Smooth muscle cell (in vitro differentiated cells): ENCODE data around the gene ZNF624. TPM values are rescaled to one million over a fixed set of nuclear protein-coding genes. Genes with fewer than 3 reads are reported as not detected.

Source experiments
- DNase-seq: peaks from one replicate; lab custom pipeline; 2025; ENCODE audit not compliant: unreplicated experiment; lab: John Stamatoyannopoulos, UW
- H2AFZ ChIP-seq: fragments of 200-600 bp; sonication (generic); 2 replicates; pipeline ENCODE4 v1.6.0; 2016; ENCODE audit warnings: antibody characterized with exemption, low read depth, mild to moderate bottlenecking
- H3F3A ChIP-seq: fragments of 200-600 bp; sonication (generic); 2 replicates; pipeline ENCODE4 v1.6.0; 2017; ENCODE audit warnings: antibody characterized with exemption, low read depth
- H3K27ac ChIP-seq: fragments of 200-600 bp; sonication (generic); 2 replicates; pipeline ENCODE4 v1.5.1; 2016; ENCODE audit warnings: low read depth, mild to moderate bottlenecking
- H3K27me3 ChIP-seq: fragments of 200-600 bp; sonication (generic); 2 replicates; pipeline ENCODE4 v1.6.1; 2016; ENCODE audit warnings: low read depth, mild to moderate bottlenecking
- H3K36me3 ChIP-seq: fragments of 200-600 bp; sonication (generic); 2 replicates; pipeline ENCODE4 v1.5.1; 2016; ENCODE audit warnings: low read depth
- H3K4me1 ChIP-seq: fragments of 200-600 bp; sonication (generic); 2 replicates; pipeline ENCODE4 v1.5.1; 2016; ENCODE audit warnings: low read depth
- H3K4me2 ChIP-seq: fragments of 200-600 bp; sonication (generic); 2 replicates; pipeline ENCODE4 v1.6.0; 2016; ENCODE audit warnings: mild to moderate bottlenecking
- H3K4me3 ChIP-seq: fragments of 200-600 bp; sonication (generic); 2 replicates; pipeline ENCODE4 v1.5.1; 2016; ENCODE audit warnings: mild to moderate bottlenecking
- H3K79me2 ChIP-seq: fragments of 200-600 bp; sonication (generic); 2 replicates; pipeline ENCODE4 v1.6.0; 2016; ENCODE audit warnings: low read depth, mild to moderate bottlenecking
- H3K9ac ChIP-seq: fragments of 200-600 bp; sonication (generic); 2 replicates; pipeline ENCODE4 v1.6.0; 2016; ENCODE audit warnings: low read depth
- H3K9me3 ChIP-seq: fragments of 200-600 bp; sonication (generic); replicated peaks from 2 replicates; pipeline ENCODE4 v1.5.1; 2016; ENCODE audit warnings: low read depth
- H4K20me1 ChIP-seq: fragments of 200-600 bp; sonication (generic); 2 replicates; pipeline ENCODE4 v1.6.0; 2016; ENCODE audit warnings: low read depth
- CTCF ChIP-seq: fragments of 200-600 bp; sonication (generic); IDR thresholded peaks from 2 replicates; pipeline ENCODE4 v1.5.1; 2017; ENCODE audit warnings: borderline replicate concordance, mild to moderate bottlenecking, antibody characterized with exemption; ENCODE audit not compliant: insufficient read depth, poor library complexity, severe bottlenecking
- WGBS: methylation state at CpG from one replicate; pipeline ENCODE4 v1.1.7; 2016; ENCODE audit warnings: low lambda C conversion rate; 5-methylcytosine and 5-hydroxymethylcytosine counted together
- polyA plus RNA-seq: library from polyadenylated mRNA; unstranded; fragments of >200 nt; fragmentation: Nextera tagmentation; extraction: Ambion mirVana; gene quantifications from 2 replicates; pipeline ENCODE4 v1.2.1, GENCODE V29; 2016
- total RNA-seq: library from RNA; depleted of rRNA; stranded (reverse); fragments of >200 nt; gene quantifications from 2 replicates; pipeline ENCODE4 v1.2.3, GENCODE V29; 2014

ZNF624 gene
- total and polyA plus RNA-seq, 2 experiments from 2014 or later: 3.6 to 13.0 TPM

GRCh38 chr17:16661217-16661616 is 7.6 kb upstream of the ZNF624 start:
- H3K9me3 ChIP-seq: no peaks in the 10 kb centered on the region
- peaks cover 8% of the 10 kb centered on the region for H3K27me3 ChIP-seq
- no peak overlapping the region for H3K27ac ChIP-seq
- H2AFZ ChIP-seq: no peak overlapping the region
- H3K79me2 ChIP-seq: no peaks in the 10 kb centered on the region
- no peaks in the 10 kb centered on the region for H3K4me1 ChIP-seq
- H3F3A ChIP-seq: no peaks in the 10 kb centered on the region
- H3K4me3 ChIP-seq: no peak overlapping the region
- no peaks in the 10 kb centered on the region for H3K36me3 ChIP-seq
- no peak for TF ChIP-seq CTCF
- no peak overlapping the region for H3K9ac ChIP-seq
- H3K4me2 ChIP-seq: no peak overlapping the region
- no peaks in the 10 kb centered on the region for H4K20me1 ChIP-seq
- DNase-seq: no peak

GRCh38 chr17:16652847-16653366 is 743 bp downstream of the ZNF624 start:
- peak overlapping the region; percentile 70 for H3K4me3 ChIP-seq
- H4K20me1 ChIP-seq: peaks cover 4% of the 10 kb centered on the region
- H3K36me3 ChIP-seq: no peaks in the 10 kb centered on the region
- peaks cover 14% of the 10 kb centered on the region for H3K4me1 ChIP-seq
- 18% methylated on average over 8 of the region's 8 CpGs for WGBS
- no peaks in the 10 kb centered on the region for H3F3A ChIP-seq
- no peak for DNase-seq
- H3K27me3 ChIP-seq: peaks cover 3% of the 10 kb centered on the region
- no peaks in the 10 kb centered on the region for H3K9me3 ChIP-seq
- peak overlapping the region; percentile 81 for H3K27ac ChIP-seq
- TF ChIP-seq CTCF: no peak
- H2AFZ ChIP-seq: peak overlapping the region; percentile 89
- peak overlapping the region; percentile 80 for H3K9ac ChIP-seq
- H3K79me2 ChIP-seq: peaks cover 27% of the 10 kb centered on the region
- H3K4me2 ChIP-seq: peak overlapping the region; percentile 93

GRCh38 chr17:16652252-16652651 is 1.4 kb downstream of the ZNF624 start:
- no peaks in the 10 kb centered on the region for H3K9me3 ChIP-seq
- TF ChIP-seq CTCF: no peak

GRCh38 chr17:16649585-16649984 is 4.1 kb downstream of the ZNF624 start:
- Histone ChIP-seq H3K9ac (no peak overlapping the region), H3F3A (no peaks in the 10 kb centered on the region), H2AFZ (no peak overlapping the region), H3K79me2 (peaks cover 27% of the 10 kb centered on the region), H3K36me3 (no peaks in the 10 kb centered on the region), H3K27me3 (no peaks in the 10 kb centered on the region), H3K4me2 (no peak overlapping the region), H3K27ac (no peak overlapping the region), H4K20me1 (peaks cover 4% of the 10 kb centered on the region), H3K4me3 (no peak overlapping the region), H3K9me3 (no peaks in the 10 kb centered on the region), H3K4me1 (peaks cover 14% of the 10 kb centered on the region)
- TF ChIP-seq CTCF: no peak
- DNase-seq: no peak
- 82% methylated on average over 3 of the region's 3 CpGs for WGBS

More at GRCh38 chr17:16652252-16652651, 1.4 kb downstream of the ZNF624 start:
- Histone ChIP-seq H3K36me3 (no peaks in the 10 kb centered on the region), H3K4me1 (peaks cover 14% of the 10 kb centered on the region), H3K27ac (peak overlapping the region; percentile 81), H2AFZ (no peak overlapping the region), H3K79me2 (peaks cover 27% of the 10 kb centered on the region), H3K27me3 (peaks cover 3% of the 10 kb centered on the region), H3K4me2 (peak overlapping the region; percentile 93), H3F3A (no peaks in the 10 kb centered on the region), H4K20me1 (peaks cover 4% of the 10 kb centered on the region), H3K9ac (no peak overlapping the region), H3K4me3 (peak overlapping the region; percentile 70)
- DNase-seq: no peak
- 95% methylated on average over 4 of the region's 4 CpGs for WGBS
